Hepatocyte (in vitro differentiated cells): ENCODE measurements around the gene GALNT5.

Experiments
- CTCF ChIP-seq: fragments of 200-600 bp; sonication (generic); IDR thresholded peaks from 2 replicates; pipeline ENCODE4 v1.5.1; 2016; ENCODE audit warnings: antibody characterized with exemption, mild to moderate bottlenecking; ENCODE audit not compliant: poor library complexity
- EZH2 ChIP-seq: fragments of 200-600 bp; sonication (generic); IDR thresholded peaks from 2 replicates; pipeline ENCODE4 v1.6.1; 2016; ENCODE audit warnings: antibody characterized with exemption, mild to moderate bottlenecking, borderline replicate concordance
- EZH2phosphoT487 ChIP-seq: fragments of 200-600 bp; sonication (generic); IDR thresholded peaks from one replicate; pipeline ENCODE4 v1.6.1; 2018; ENCODE audit warnings: antibody characterized with exemption, mild to moderate bottlenecking, low read depth, moderate library complexity; ENCODE audit not compliant: unreplicated experiment, severe bottlenecking

GRCh38 chr2:157261199-157261782, 3.8 kb downstream of the GALNT5 start:
- TF ChIP-seq CTCF (no peak), EZH2phosphoT487 (no peak), EZH2 (no peak)
